Panc1 (cell line): ENCODE results near the gene ABCC1. TPM values are rescaled to one million over a fixed set of nuclear protein-coding genes. Genes with fewer than 3 reads are reported as not detected.
A peak's percentile ranks its signal among the peaks of the same experiment; 100 is the strongest.

ENCODE experiments used
- ATAC-seq: fragments of 200-7000 bp; cut with Tn5 transposase; 2 replicates; pipeline ENCODE4 v1.9.1; 2020; ENCODE audit warnings: mild to moderate bottlenecking, moderate library complexity
- BruUV-seq: library from RNA; stranded (reverse); fragments of 400-500 nt; replicated peaks from 2 replicates; lab custom pipeline; 2021; lab: Mats Ljungman, UMichigan
- CTCF ChIA-PET: fragments of 300-600 bp; sonication (Branson Sonifier 250); formaldehyde crosslinking; loops from one replicate; lab custom pipeline; 2022; ENCODE audit warnings: antibody characterized with exemption; lab: Charles Lee
- POLR2A ChIA-PET: fragments of 300-600 bp; sonication (Branson Sonifier 250); formaldehyde crosslinking; loops from one replicate; lab custom pipeline; 2022; ENCODE audit warnings: antibody characterized with exemption; lab: Charles Lee
- DNase-seq: peaks from one replicate; pipeline ENCODE4 v3.0.0-alpha.2; 2010; ENCODE audit warnings: low read depth, low spot score
- H3K27ac ChIP-seq: 2 replicates; pipeline ENCODE4 v1.5.1; 2011; ENCODE audit warnings: mild to moderate bottlenecking, low read length, inconsistent platforms
- H3K27me3 ChIP-seq: fragments of 200-500 bp; sonication (Bioruptor generic); 2 replicates; pipeline ENCODE4 v1.6.0; 2014; ENCODE audit warnings: low read length, inconsistent platforms; ENCODE audit not compliant: control insufficient read depth, insufficient read depth
- H3K36me3 ChIP-seq: fragments of 200-500 bp; sonication (Bioruptor generic); 2 replicates; pipeline ENCODE4 v1.5.1; 2014; ENCODE audit warnings: inconsistent platforms, mild to moderate bottlenecking, low read length, moderate library complexity; ENCODE audit not compliant: control insufficient read depth, insufficient read depth
- H3K4me1 ChIP-seq: 2 replicates; pipeline ENCODE4 v1.5.1; 2011; ENCODE audit warnings: inconsistent platforms, mild to moderate bottlenecking, low read length, moderate library complexity; ENCODE audit not compliant: control insufficient read depth, insufficient read depth
- H3K4me3 ChIP-seq, 2 experiments: 2 replicates each; pipeline ENCODE4 v1.5.1; 2011 to 2012; ENCODE audit warnings: low read depth in 2 of 2, low read length in 2 of 2, mild to moderate bottlenecking in 2 of 2, inconsistent platforms in 1 of 2, moderate library complexity in 1 of 2
- H3K9me3 ChIP-seq: fragments of 200-500 bp; sonication (Bioruptor generic); 2 replicates; pipeline ENCODE4 v1.5.1; 2014; ENCODE audit warnings: low read depth, mild to moderate bottlenecking, inconsistent platforms, low read length, moderate library complexity; ENCODE audit not compliant: control insufficient read depth, insufficient read depth
- POLR2AphosphoS5 ChIP-seq: IDR thresholded peaks from 2 replicates; pipeline ENCODE4 v1.6.1; 2012; ENCODE audit warnings: mild to moderate bottlenecking, low read depth, low read length, moderate library complexity
- REST ChIP-seq, 2 experiments: IDR thresholded peaks; 2 replicates each; pipeline ENCODE4 v1.6.1; 2011 to 2012; ENCODE audit warnings: low read depth in 2 of 2, control low read depth in 1 of 2, low read length in 1 of 2, mild to moderate bottlenecking in 1 of 2, moderate library complexity in 1 of 2; ENCODE audit not compliant: insufficient read depth in 1 of 2
- SIN3A ChIP-seq: IDR thresholded peaks from 2 replicates; pipeline ENCODE4 v1.6.1; 2012; ENCODE audit warnings: low read depth, mild to moderate bottlenecking, low read length, moderate library complexity, borderline replicate concordance; ENCODE audit not compliant: insufficient read depth
- TCF7L2 ChIP-seq: IDR thresholded peaks from 2 replicates; pipeline ENCODE4 v1.6.1; 2011; ENCODE audit warnings: mild to moderate bottlenecking, low read depth, low read length, inconsistent platforms
- in situ Hi-C: cut with HindIII; loops from 2 replicates; pipeline ENCODE4 v1.10.0; 2016; ENCODE audit warnings: low sequenced_read_pairs, low pct_unique_long_range_greater_than_20kb
- intact Hi-C: fragments of 100-400 bp; cut with micrococcal nuclease; formaldehyde crosslinking; loops from one replicate; pipeline ENCODE4 v1.10.0; 2022; ENCODE audit not compliant: unreplicated experiment
- total RNA-seq: library from RNA; stranded (reverse); gene quantifications from one replicate; pipeline ENCODE4 v1.2.1, GENCODE V29; 2021; ENCODE audit not compliant: unreplicated experiment
- TF ChIP-seq, protein P1 (sequence below): fragments of 450-650 bp; IDR thresholded peaks from 2 replicates; pipeline ENCODE4 v1.5.1; 2017; ENCODE audit warnings: mild to moderate bottlenecking

Gene ABCC1
- total RNA-seq, 1 experiment from 2014 or later, result 296 TPM

- ATAC-seq, result no peak
- CTCF ChIA-PET, result no interaction called here
- POLR2A ChIA-PET, result no interaction called here
- Histone ChIP-seq H3K27ac (peak overlapping the region; percentile 98), H3K4me1 (peaks cover 77% of the 10 kb centered on the region), H3K27me3 (no peaks in the 10 kb centered on the region), H3K36me3 (no peaks in the 10 kb centered on the region; the same call in 1 of the 2 replicates), H3K4me3 (no peak overlapping the region), H3K9me3 (no peaks in the 10 kb centered on the region)
- in situ Hi-C loops, result no loop called here
- TF ChIP-seq REST (IDR thresholded peaks at IDR 0.05; ENCODE audit: insufficient read depth in 1 of 2, low read depth in 2 of 2, low read length in 1 of 2), result no peak
- no peak for TF ChIP-seq POLR2AphosphoS5
- no peak for TF ChIP-seq SIN3A
- TF ChIP-seq TCF7L2, result no peak
- TF ChIP-seq, protein P1, sequence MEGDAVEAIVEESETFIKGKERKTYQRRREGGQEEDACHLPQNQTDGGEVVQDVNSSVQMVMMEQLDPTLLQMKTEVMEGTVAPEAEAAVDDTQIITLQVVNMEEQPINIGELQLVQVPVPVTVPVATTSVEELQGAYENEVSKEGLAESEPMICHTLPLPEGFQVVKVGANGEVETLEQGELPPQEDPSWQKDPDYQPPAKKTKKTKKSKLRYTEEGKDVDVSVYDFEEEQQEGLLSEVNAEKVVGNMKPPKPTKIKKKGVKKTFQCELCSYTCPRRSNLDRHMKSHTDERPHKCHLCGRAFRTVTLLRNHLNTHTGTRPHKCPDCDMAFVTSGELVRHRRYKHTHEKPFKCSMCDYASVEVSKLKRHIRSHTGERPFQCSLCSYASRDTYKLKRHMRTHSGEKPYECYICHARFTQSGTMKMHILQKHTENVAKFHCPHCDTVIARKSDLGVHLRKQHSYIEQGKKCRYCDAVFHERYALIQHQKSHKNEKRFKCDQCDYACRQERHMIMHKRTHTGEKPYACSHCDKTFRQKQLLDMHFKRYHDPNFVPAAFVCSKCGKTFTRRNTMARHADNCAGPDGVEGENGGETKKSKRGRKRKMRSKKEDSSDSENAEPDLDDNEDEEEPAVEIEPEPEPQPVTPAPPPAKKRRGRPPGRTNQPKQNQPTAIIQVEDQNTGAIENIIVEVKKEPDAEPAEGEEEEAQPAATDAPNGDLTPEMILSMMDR, result no peak
- DNase-seq, result no peak
- intact Hi-C loops, result loop anchor here (5.0 kb wide), 1 partner anchor 38 kb away; no protein-coding TSS in a partner anchor
- no TSS peak for BruUV-seq
Observed at GRCh38 chr16:15954814-15955151, 5.4 kb downstream of the ABCC1 start.

- POLR2A ChIA-PET, result no interaction called here
- CTCF ChIA-PET, result no interaction called here
Observed at GRCh38 chr16:15955425-15955824, 6.0 kb downstream of the ABCC1 start.

More at GRCh38 chr16:15955425-15955824, 6.0 kb downstream of the ABCC1 start:
- Histone ChIP-seq H3K36me3 (no peaks in the 10 kb centered on the region), H3K27ac (peak overlapping the region; percentile 98), H3K4me3 (no peak overlapping the region), H3K4me1 (peaks cover 83% of the 10 kb centered on the region), H3K27me3 (no peaks in the 10 kb centered on the region), H3K9me3 (no peaks in the 10 kb centered on the region)
- intact Hi-C loops (no loop called here), in situ Hi-C loops (no loop called here)
- TF ChIP-seq REST (IDR thresholded peaks at IDR 0.05; ENCODE audit: insufficient read depth in 1 of 2, low read depth in 2 of 2, low read length in 1 of 2) (no peak), POLR2AphosphoS5 (no peak), SIN3A (no peak), TCF7L2 (no peak)
- TF ChIP-seq, protein P1, result no peak
- no peak for ATAC-seq
- no peak for DNase-seq
- BruUV-seq, result no TSS peak
